ENCODE results near the gene MORN4. TPM values are rescaled to one million over a fixed set of nuclear protein-coding genes. Genes with fewer than 3 reads are reported as not detected.

MORN4 gene
- total RNA-seq, 1 donor from 2014 or later = 2.3 TPM

DNA sequence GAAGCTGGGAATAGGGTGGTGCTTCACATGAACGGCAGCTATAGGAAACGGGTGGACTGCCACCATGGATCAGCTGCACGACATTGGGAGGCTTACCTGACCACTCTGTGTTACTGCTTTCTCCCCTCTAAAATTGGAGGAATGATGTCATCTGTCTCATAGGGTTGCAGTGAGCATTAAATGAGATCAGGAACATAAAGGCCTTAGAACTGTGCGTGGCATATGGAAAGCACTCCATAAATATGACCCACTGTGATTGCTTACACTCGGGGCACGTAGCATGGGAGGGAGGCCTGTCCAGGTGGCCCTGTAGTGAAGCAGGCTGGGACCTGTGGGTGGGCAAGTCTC, 34.1 kb downstream of the MORN4 start:
- peaks cover 6 to 39% of the 10 kb centered on the region in 2 donors for H3K4me1 ChIP-seq
- TF ChIP-seq, protein P1, sequence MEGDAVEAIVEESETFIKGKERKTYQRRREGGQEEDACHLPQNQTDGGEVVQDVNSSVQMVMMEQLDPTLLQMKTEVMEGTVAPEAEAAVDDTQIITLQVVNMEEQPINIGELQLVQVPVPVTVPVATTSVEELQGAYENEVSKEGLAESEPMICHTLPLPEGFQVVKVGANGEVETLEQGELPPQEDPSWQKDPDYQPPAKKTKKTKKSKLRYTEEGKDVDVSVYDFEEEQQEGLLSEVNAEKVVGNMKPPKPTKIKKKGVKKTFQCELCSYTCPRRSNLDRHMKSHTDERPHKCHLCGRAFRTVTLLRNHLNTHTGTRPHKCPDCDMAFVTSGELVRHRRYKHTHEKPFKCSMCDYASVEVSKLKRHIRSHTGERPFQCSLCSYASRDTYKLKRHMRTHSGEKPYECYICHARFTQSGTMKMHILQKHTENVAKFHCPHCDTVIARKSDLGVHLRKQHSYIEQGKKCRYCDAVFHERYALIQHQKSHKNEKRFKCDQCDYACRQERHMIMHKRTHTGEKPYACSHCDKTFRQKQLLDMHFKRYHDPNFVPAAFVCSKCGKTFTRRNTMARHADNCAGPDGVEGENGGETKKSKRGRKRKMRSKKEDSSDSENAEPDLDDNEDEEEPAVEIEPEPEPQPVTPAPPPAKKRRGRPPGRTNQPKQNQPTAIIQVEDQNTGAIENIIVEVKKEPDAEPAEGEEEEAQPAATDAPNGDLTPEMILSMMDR (IDR thresholded peaks at IDR 0.05) = no peak

DNA sequence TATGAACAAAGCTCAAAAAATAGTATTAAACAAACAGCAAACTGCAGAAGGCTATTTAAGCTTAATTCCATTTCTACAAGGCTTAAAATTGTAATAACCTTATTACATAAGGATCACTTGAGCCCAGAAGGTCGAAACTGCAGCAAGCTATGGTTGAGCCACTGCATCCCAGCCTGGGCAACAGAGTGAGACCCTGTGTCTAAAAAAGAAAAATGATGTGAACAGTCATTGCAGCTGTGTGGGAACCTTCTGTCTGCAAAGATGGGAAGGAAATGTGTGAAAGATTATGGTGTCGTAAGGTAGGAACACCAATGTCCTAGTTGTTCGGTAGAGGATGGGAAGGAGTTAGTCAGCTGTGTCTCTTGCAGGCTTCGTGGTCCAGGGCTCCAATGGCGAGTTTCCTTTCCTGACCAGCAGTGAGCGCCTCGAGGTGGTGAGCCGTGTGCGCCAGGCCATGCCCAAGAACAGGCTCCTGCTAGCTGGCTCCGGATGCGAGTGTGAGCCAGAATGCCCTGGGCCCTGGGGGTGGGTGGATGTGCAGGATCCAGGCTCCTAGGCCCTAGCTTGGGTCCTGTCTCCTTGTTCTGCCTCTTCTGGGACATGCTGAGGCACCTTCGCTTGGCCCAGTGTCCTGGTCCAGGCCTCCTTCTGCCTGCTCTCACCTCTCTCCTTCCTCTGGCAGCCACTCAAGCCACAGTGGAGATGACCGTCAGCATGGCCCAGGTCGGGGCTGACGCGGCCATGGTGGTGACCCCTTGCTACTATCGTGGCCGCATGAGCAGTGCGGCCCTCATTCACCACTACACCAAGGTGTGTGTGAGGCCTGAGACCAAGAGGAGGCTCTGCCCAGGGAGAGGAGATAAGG, 34.7 kb downstream of the MORN4 start:
- intact Hi-C loops (cut with DNase I) = no loop called here
- TF ChIP-seq, protein P1 (IDR thresholded peaks at IDR 0.05) = no peak
- peak overlapping the region; percentile 88 to 99 for H3K27ac ChIP-seq

More for the DNA sequence above, 34.1 kb downstream of the MORN4 start:
- DNase-seq (ENCODE audit: low spot score in 2 of 2) = no peak
- H3K27ac ChIP-seq = peak overlapping the region in 1 of 2 donors; percentile 99
- no peaks in the 10 kb centered on the region for H3K27me3 ChIP-seq
- no peaks in the 10 kb centered on the region for H3K36me3 ChIP-seq
- intact Hi-C loops (cut with DNase I) = no loop called here
- H3K9me3 ChIP-seq = no peaks in the 10 kb centered on the region
- H3K4me3 ChIP-seq = no peak overlapping the region

DNA sequence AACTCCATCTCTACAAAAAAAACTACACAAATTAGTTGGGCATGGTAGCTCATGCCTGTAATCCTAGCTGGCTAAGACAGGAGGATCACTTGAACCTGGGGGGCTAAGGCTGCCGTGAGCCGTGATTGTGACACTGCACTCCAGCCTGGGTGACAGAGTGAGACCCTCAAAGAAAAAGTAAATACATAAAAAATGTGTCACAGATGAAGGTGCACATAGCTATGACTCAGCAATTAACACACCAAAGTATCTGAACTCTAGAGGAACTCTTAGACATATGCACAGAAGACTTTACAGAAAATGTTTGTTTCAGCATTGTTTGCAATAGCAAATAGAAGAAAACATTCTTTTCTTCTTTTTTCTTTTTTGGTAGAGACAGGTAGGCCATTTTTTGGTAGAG, 35.5 kb downstream of the MORN4 start:
- no peak for DNase-seq (ENCODE audit: low spot score in 2 of 2)
- peaks cover 9 to 50% of the 10 kb centered on the region in 2 donors for H3K4me1 ChIP-seq
- H3K4me3 ChIP-seq = no peak overlapping the region
- intact Hi-C loops (cut with DNase I) = no loop called here
- TF ChIP-seq, protein P1 (IDR thresholded peaks at IDR 0.05) = no peak
- no peaks in the 10 kb centered on the region for H3K9me3 ChIP-seq
- no peaks in the 10 kb centered on the region for H3K27me3 ChIP-seq
- no peaks in the 10 kb centered on the region for H3K36me3 ChIP-seq
- H3K27ac ChIP-seq = peak overlapping the region; percentile 88 to 99

More for the DNA sequence above, 34.7 kb downstream of the MORN4 start:
- Histone ChIP-seq H3K27me3 (no peaks in the 10 kb centered on the region), H3K36me3 (no peaks in the 10 kb centered on the region), H3K4me1 (peaks cover 9 to 45% of the 10 kb centered on the region in 2 donors), H3K9me3 (no peaks in the 10 kb centered on the region), H3K4me3 (no peak overlapping the region)
- DNase-seq (ENCODE audit: low spot score in 2 of 2) = no peak

DNA sequence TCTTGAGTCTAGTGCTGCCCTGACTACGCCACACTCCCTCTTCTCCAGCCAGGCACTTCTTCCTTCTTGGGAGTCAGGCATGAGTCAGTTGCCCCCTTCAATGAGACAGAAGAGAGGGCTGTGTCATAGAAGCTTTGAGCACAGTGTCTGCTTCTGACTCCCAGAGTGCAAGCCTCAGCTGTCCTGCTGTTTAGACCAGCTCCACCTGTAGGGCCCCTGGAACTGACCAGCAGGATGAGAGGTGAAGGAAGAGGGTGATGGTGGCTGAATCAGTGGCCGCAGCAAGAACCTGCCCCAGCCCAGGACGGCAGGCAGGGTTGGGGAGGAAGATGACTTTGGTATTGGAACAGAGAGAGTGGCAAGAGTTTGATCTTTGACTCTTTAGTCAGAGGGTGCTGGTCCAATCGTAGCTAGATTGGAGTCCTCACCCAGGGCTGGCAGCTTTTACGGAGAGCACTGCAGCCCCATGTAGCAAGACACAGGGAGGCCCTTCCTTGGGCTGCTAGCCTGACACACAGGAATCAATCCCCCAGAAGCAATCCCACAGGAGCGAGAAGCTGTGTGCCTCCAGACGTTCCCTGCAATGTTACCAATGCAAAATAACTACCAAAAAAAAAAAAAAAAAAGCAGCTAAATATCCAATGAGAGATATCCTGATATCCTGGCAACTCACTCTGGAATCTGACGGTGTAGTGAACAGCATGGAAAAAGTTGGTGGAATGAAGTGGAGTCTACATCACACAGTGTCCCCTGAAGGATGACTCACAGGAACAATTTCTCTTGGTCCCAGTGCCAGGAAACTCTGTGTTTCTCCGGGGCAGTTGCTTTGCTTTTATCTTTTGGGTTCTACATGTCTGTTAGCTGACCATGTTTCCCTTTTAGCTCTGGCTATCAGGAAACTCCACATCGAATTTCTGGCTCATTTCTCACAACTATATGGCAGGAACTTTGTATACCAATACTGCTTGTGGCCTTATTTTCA, 36.9 kb downstream of the MORN4 start:
- Histone ChIP-seq H3K36me3 (no peaks in the 10 kb centered on the region), H3K27ac (peak overlapping the region; percentile 88 to 99), H3K4me3 (no peak overlapping the region), H3K4me1 (peaks cover 9 to 49% of the 10 kb centered on the region in 2 donors), H3K27me3 (no peaks in the 10 kb centered on the region), H3K9me3 (no peaks in the 10 kb centered on the region)
- intact Hi-C loops (cut with DNase I) = loop anchor here (1.0 kb wide), 1 partner anchor 22 kb away; no protein-coding TSS in a partner anchor
- DNase-seq (ENCODE audit: low spot score in 2 of 2) = peak; percentile 56 to 95
- TF ChIP-seq, protein P1 (IDR thresholded peaks at IDR 0.05) = no peak

DNA sequence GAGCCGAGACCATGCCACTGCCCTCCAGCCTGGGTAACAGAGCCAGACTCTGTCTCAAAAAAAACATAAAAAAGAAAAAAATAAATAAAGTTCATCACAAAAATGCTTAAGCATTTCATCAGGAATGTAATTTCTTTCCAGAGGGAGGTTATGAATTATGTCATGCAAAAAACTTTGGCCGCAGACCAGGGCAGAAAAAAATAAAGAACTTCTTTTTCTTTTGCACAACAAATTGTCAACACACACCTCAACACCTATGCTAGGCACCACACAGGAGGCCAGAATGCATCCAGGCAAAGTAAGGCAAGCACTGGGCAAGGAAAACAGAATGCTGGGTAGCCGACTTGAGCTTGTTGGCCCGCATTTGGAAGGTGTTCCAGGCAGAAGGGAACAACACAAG, 39.9 kb downstream of the MORN4 start:
- H3K9me3 ChIP-seq = no peaks in the 10 kb centered on the region
- peak overlapping the region; percentile 88 to 99 for H3K27ac ChIP-seq
- TF ChIP-seq, protein P1 (IDR thresholded peaks at IDR 0.05) = no peak
- no peaks in the 10 kb centered on the region for H3K27me3 ChIP-seq
- H3K36me3 ChIP-seq = no peaks in the 10 kb centered on the region
- H3K4me1 ChIP-seq = peaks cover 9 to 48% of the 10 kb centered on the region in 2 donors
- intact Hi-C loops (cut with DNase I) = loop anchor here (1.0 kb wide), 1 partner anchor 18 kb away; no protein-coding TSS in a partner anchor
- peak in 1 of 2 donors; percentile 77 for DNase-seq (ENCODE audit: low spot score in 2 of 2)
- H3K4me3 ChIP-seq = no peak overlapping the region
